IMR-90 (cell line): Measurements from ENCODE around the gene SIM2. TPM values are rescaled to one million over a fixed set of nuclear protein-coding genes. Genes with fewer than 3 reads are reported as not detected.

Source experiments
- ATAC-seq: fragments of 200-7000 bp; cut with Tn5 transposase; 2 replicates; pipeline ENCODE4 v1.9.1; 2020; ENCODE audit warnings: low read depth, mild to moderate bottlenecking, moderate library complexity
- BruUV-seq: library from RNA; stranded (reverse); fragments of 400-500 nt; replicated peaks from 2 replicates; lab custom pipeline; 2021; lab: Mats Ljungman, UMichigan
- CTCF ChIA-PET: fragments of 300-600 bp; formaldehyde crosslinking; extraction: SDS; loops from one replicate; lab custom pipeline; 2021; ENCODE audit warnings: antibody characterized with exemption; lab: Yijun Ruan, JAX
- POLR2A ChIA-PET: fragments of 300-600 bp; sonication (Branson Sonifier 250); formaldehyde crosslinking; loops from one replicate; lab custom pipeline; 2022; ENCODE audit warnings: antibody characterized with exemption; ENCODE audit not compliant: unreplicated experiment; lab: Charles Lee
- DNase-seq: peaks from one replicate; pipeline ENCODE4 v3.0.0; 2013
- H2AFZ ChIP-seq: replicated peaks from 2 replicates; pipeline ENCODE3; 2013; ENCODE audit warnings: low read length, mild to moderate bottlenecking; ENCODE audit not compliant: poor library complexity
- H2AK5ac ChIP-seq: 2 replicates; pipeline ENCODE4 v1.6.1; 2013; ENCODE audit warnings: low read depth, low read length, inconsistent platforms
- H2AK9ac ChIP-seq: replicated peaks from 2 replicates; pipeline ENCODE3; 2013; ENCODE audit warnings: mild to moderate bottlenecking, low read depth, low read length, moderate library complexity; ENCODE audit not compliant: poor library complexity
- H2BK120ac ChIP-seq: 2 replicates; pipeline ENCODE4 v1.6.1; 2013; ENCODE audit warnings: low read depth, low read length, inconsistent platforms
- H2BK15ac ChIP-seq: 3 replicates; pipeline ENCODE4 v1.6.1; 2013; ENCODE audit warnings: low read depth, low read length, inconsistent platforms
- H2BK20ac ChIP-seq: 2 replicates; pipeline ENCODE4 v1.6.1; 2013; ENCODE audit warnings: low read depth, mild to moderate bottlenecking, inconsistent platforms, low read length, moderate library complexity
- H2BK5ac ChIP-seq: 2 replicates; pipeline ENCODE4 v1.6.1; 2013; ENCODE audit warnings: mild to moderate bottlenecking, low read depth, low read length, inconsistent platforms; ENCODE audit not compliant: poor library complexity, severe bottlenecking
- H3K14ac ChIP-seq: replicated peaks from 2 replicates; pipeline ENCODE4 v1.6.1; 2013; ENCODE audit warnings: low read depth, low read length, inconsistent platforms
- H3K18ac ChIP-seq: 2 replicates; pipeline ENCODE4 v1.6.1; 2013; ENCODE audit warnings: low read depth, low read length, control low read depth
- H3K23ac ChIP-seq: 2 replicates; pipeline ENCODE4 v1.6.1; 2013; ENCODE audit warnings: low read depth, low read length, inconsistent platforms
- H3K27ac ChIP-seq: 2 replicates; pipeline ENCODE4 v1.5.1; 2013; ENCODE audit warnings: mild to moderate bottlenecking, control low read depth, low read length; ENCODE audit not compliant: insufficient read depth
- H3K27me3 ChIP-seq: 2 replicates; pipeline ENCODE4 v1.6.1; 2013; ENCODE audit warnings: low read length; ENCODE audit not compliant: control insufficient read depth, insufficient read depth
- H3K36me3 ChIP-seq: 2 replicates; pipeline ENCODE4 v1.6.1; 2013; ENCODE audit warnings: low read length, mixed read lengths; ENCODE audit not compliant: control insufficient read depth, insufficient read depth
- H3K4ac ChIP-seq: 2 replicates; pipeline ENCODE4 v1.6.1; 2013; ENCODE audit warnings: low read depth, low read length, inconsistent platforms
- H3K4me1 ChIP-seq: 2 replicates; pipeline ENCODE4 v1.6.1; 2013; ENCODE audit warnings: low read length, mixed read lengths; ENCODE audit not compliant: control insufficient read depth, insufficient read depth
- H3K4me2 ChIP-seq: 2 replicates; pipeline ENCODE4 v1.6.1; 2013; ENCODE audit warnings: low read depth, mild to moderate bottlenecking, control low read depth, low read length, moderate library complexity
- H3K4me3 ChIP-seq: 2 replicates; pipeline ENCODE4 v1.5.1; 2013; ENCODE audit warnings: low read depth, mild to moderate bottlenecking, control low read depth, low read length, moderate library complexity; ENCODE audit not compliant: insufficient read depth
- H3K56ac ChIP-seq: 2 replicates; pipeline ENCODE4 v1.6.1; 2013; ENCODE audit warnings: low read length, inconsistent platforms; ENCODE audit not compliant: insufficient read depth; ENCODE audit errors: extremely low read depth
- H3K79me1 ChIP-seq, 2 experiments: 2 replicates each; pipeline ENCODE4 v1.6.1; 2013; ENCODE audit warnings: low read length in 2 of 2, inconsistent platforms in 1 of 2, low read depth in 1 of 2
- H3K9ac ChIP-seq: 2 replicates; pipeline ENCODE4 v1.6.1; 2013; ENCODE audit warnings: low read depth, low read length, control low read depth
- H3K9me1 ChIP-seq: 2 replicates; pipeline ENCODE4 v1.6.1; 2013; ENCODE audit warnings: low read length, inconsistent platforms; ENCODE audit not compliant: insufficient read depth
- H3K9me3 ChIP-seq: 2 replicates; pipeline ENCODE4 v1.6.1; 2013; ENCODE audit warnings: low read length; ENCODE audit not compliant: control insufficient read depth, insufficient read depth
- H4K20me1 ChIP-seq: 2 replicates; pipeline ENCODE4 v1.6.1; 2013; ENCODE audit warnings: low read length, inconsistent platforms; ENCODE audit not compliant: insufficient read depth
- H4K5ac ChIP-seq: 2 replicates; pipeline ENCODE4 v1.6.1; 2013; ENCODE audit warnings: mild to moderate bottlenecking, low read depth, low read length, control low read depth
- H4K8ac ChIP-seq, 2 experiments: 2 replicates each; pipeline ENCODE4 v1.6.1; 2013; ENCODE audit warnings: low read depth in 2 of 2, low read length in 2 of 2, control low read depth in 1 of 2, inconsistent platforms in 1 of 2
- H4K91ac ChIP-seq: 2 replicates; pipeline ENCODE4 v1.6.1; 2013; ENCODE audit warnings: low read depth, low read length, inconsistent platforms; ENCODE audit not compliant: insufficient read depth
- BHLHE40 ChIP-seq: fragments of 150-350 bp; IDR thresholded peaks from 2 replicates; pipeline ENCODE4 v1.6.1; 2016; ENCODE audit warnings: mild to moderate bottlenecking, low read depth, low read length
- CEBPB ChIP-seq: IDR thresholded peaks from 2 replicates; pipeline ENCODE4 v1.6.1; 2012; ENCODE audit warnings: low read depth, low read length, improper control_type of control experiment
- CHD1 ChIP-seq: IDR thresholded peaks from 2 replicates; pipeline ENCODE4 v1.6.1; 2012; ENCODE audit warnings: low read depth, low read length, improper control_type of control experiment
- CTCF ChIP-seq: conservative IDR thresholded peaks from 2 replicates; pipeline ENCODE4 v1.5.1; 2012; ENCODE audit warnings: mild to moderate bottlenecking, low read depth, low read length, improper control_type of control experiment
- FOS ChIP-seq: fragments of 150-350 bp; IDR thresholded peaks from 2 replicates; pipeline ENCODE4 v1.6.1; 2016; ENCODE audit warnings: low read depth, low read length
- MAFK ChIP-seq: IDR thresholded peaks from 2 replicates; pipeline ENCODE4 v1.6.1; 2012; ENCODE audit warnings: low read depth, low read length, improper control_type of control experiment
- MAZ ChIP-seq: IDR thresholded peaks from 2 replicates; pipeline ENCODE4 v1.6.1; 2012; ENCODE audit warnings: low read depth, mild to moderate bottlenecking, low read length, improper control_type of control experiment, moderate library complexity, borderline replicate concordance
- MXI1 ChIP-seq: IDR thresholded peaks from 2 replicates; pipeline ENCODE4 v1.6.1; 2012; ENCODE audit warnings: low read depth, mild to moderate bottlenecking, low read length, moderate library complexity, borderline replicate concordance
- NFE2L2 ChIP-seq: fragments of 150-350 bp; IDR thresholded peaks from 2 replicates; pipeline ENCODE4 v1.6.1; 2016; ENCODE audit warnings: low read depth, mild to moderate bottlenecking, low read length
- POLR2A ChIP-seq: IDR thresholded peaks from 2 replicates; pipeline ENCODE4 v1.6.1; 2012; ENCODE audit warnings: mild to moderate bottlenecking, low read depth, low read length
- RAD21 ChIP-seq: IDR thresholded peaks from 2 replicates; pipeline ENCODE4 v1.6.1; 2012; ENCODE audit warnings: low read length, improper control_type of control experiment
- RCOR1 ChIP-seq: IDR thresholded peaks from 2 replicates; pipeline ENCODE4 v1.6.1; 2012; ENCODE audit warnings: mild to moderate bottlenecking, low read length, improper control_type of control experiment; ENCODE audit not compliant: insufficient replicate concordance
- RFX5 ChIP-seq: IDR thresholded peaks from 2 replicates; pipeline ENCODE4 v1.8.0; 2012; ENCODE audit warnings: low read depth, mild to moderate bottlenecking, low read length, moderate library complexity
- SMC3 ChIP-seq: fragments of 150-350 bp; IDR thresholded peaks from 2 replicates; pipeline ENCODE4 v1.6.1; 2016; ENCODE audit warnings: low read depth, mild to moderate bottlenecking, antibody characterized with exemption, low read length, moderate library complexity
- WGBS, 2 experiments: methylation state at CpG; one replicate each; pipeline versions ENCODE4 v1.1.5 to v1.1.7; 2013; ENCODE audit warnings: missing lambda C conversion rate in 2 of 2; ENCODE audit not compliant: insufficient read length in 1 of 2; ENCODE audit errors: extremely low coverage in 2 of 2; 5-methylcytosine and 5-hydroxymethylcytosine counted together
- dilution Hi-C: fragments of 300-500 bp; cut with HindIII; formaldehyde crosslinking; loops from one replicate; pipeline ENCODE4 v1.14.3; 2018; ENCODE audit warnings: low sequenced_read_pairs; ENCODE audit not compliant: unreplicated experiment
- in situ Hi-C: fragments of 300-500 bp; cut with MboI; formaldehyde crosslinking; loops from 3 replicates; pipeline ENCODE4 v1.14.3; 2019; ENCODE audit warnings: low sequenced_read_pairs, inconsistent platforms, mixed read lengths
- intact Hi-C: fragments of 100-400 bp; cut with micrococcal nuclease; formaldehyde crosslinking; loops from 2 replicates; pipeline ENCODE4 v1.10.0; 2022
- polyA plus RNA-seq, 3 experiments: library from polyadenylated mRNA; depleted of rRNA; stranded (reverse); fragments of >200 nt; gene quantifications; 2 replicates each; pipeline ENCODE4 v1.2.3, GENCODE V29; 2012; ENCODE audit warnings: low replicate concordance in 1 of 3
- total RNA-seq: library from RNA; depleted of rRNA; stranded (reverse); fragments of >200 nt; gene quantifications from 2 replicates; pipeline ENCODE4 v1.2.3, GENCODE V29; 2012
- TF ChIP-seq, protein P1 (sequence below): fragments of 150-350 bp; IDR thresholded peaks from 2 replicates; pipeline ENCODE4 v1.6.1; 2016; ENCODE audit warnings: low read depth, mild to moderate bottlenecking, low read length, moderate library complexity, borderline replicate concordance
- TF ChIP-seq, protein P2 (sequence below): fragments of 150-350 bp; IDR thresholded peaks from 2 replicates; pipeline ENCODE4 v1.6.1; 2017; ENCODE audit warnings: mild to moderate bottlenecking, antibody characterized with exemption, low read length, low read depth

The SIM2 gene
- total and polyA plus RNA-seq, 2 of the 4 experiments (the other 2 are of a cell fraction): 2.2 to 7.5 TPM

DNA sequence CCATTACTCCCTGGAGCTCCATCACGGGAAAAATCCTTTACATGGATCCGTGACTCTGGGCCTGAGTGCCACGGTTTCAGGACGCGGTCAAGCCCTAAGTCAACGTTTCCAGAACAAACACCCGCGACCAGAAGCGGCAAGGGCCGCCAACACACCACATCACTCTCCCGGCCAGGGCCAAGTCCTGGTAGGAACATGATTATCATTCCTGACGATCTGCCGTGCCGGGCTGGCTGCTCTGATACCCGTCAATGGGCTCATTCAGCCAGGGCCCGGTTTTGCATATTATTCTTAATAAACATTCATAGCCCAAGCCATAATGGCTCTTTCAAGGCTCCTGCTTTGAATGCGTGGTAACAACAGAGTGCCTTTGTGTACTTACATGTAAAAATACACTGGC is 44.6 kb upstream of the SIM2 start:
- Histone ChIP-seq H3K4me1 (no peaks in the 10 kb centered on the region), H3K4me2 (no peak overlapping the region), H2BK120ac (no peak overlapping the region), H4K91ac (no peak overlapping the region), H4K20me1 (no peaks in the 10 kb centered on the region), H2BK5ac (no peak overlapping the region), H3K23ac (no peak overlapping the region), H3K14ac (no peak overlapping the region), H3K9me3 (no peaks in the 10 kb centered on the region), H3K27me3 (peaks cover 15% of the 10 kb centered on the region), H2BK15ac (no peak overlapping the region), H4K8ac (no peak overlapping the region), H3K18ac (no peak overlapping the region), H3K79me1 (no peaks in the 10 kb centered on the region), H2BK20ac (no peak overlapping the region), H2AFZ (no peak overlapping the region), H3K4ac (no peak overlapping the region), H4K5ac (no peak overlapping the region), H3K36me3 (no peaks in the 10 kb centered on the region), H3K27ac (no peak overlapping the region), H2AK5ac (no peak overlapping the region), H3K9ac (no peak overlapping the region), H2AK9ac (no peak overlapping the region), H3K9me1 (no peaks in the 10 kb centered on the region), H3K4me3 (no peak overlapping the region), H3K56ac (no peak overlapping the region)
- intact Hi-C loops (no loop called here), dilution Hi-C loops (no loop called here), in situ Hi-C loops (no loop called here)
- no peak for ATAC-seq
- WGBS, 2 experiments: 70% methylated on average over 8 of the region's 17 CpGs; no CpG with 5 or more reads in 1 of the 2 experiments
- ChIA-PET POLR2A (no interaction called here), CTCF (no interaction called here)
- no peak for DNase-seq
- BruUV-seq: no TSS peak
- TF ChIP-seq, protein P1, sequence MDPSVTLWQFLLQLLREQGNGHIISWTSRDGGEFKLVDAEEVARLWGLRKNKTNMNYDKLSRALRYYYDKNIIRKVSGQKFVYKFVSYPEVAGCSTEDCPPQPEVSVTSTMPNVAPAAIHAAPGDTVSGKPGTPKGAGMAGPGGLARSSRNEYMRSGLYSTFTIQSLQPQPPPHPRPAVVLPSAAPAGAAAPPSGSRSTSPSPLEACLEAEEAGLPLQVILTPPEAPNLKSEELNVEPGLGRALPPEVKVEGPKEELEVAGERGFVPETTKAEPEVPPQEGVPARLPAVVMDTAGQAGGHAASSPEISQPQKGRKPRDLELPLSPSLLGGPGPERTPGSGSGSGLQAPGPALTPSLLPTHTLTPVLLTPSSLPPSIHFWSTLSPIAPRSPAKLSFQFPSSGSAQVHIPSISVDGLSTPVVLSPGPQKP: no peak
- TF ChIP-seq BHLHE40 (no peak), POLR2A (no peak), MAFK (no peak), RAD21 (no peak), MXI1 (no peak), CTCF (no peak), MAZ (no peak), SMC3 (no peak), RFX5 (no peak), RCOR1 (no peak), FOS (no peak), CHD1 (no peak), NFE2L2 (no peak), CEBPB (no peak)
- TF ChIP-seq, protein P2, sequence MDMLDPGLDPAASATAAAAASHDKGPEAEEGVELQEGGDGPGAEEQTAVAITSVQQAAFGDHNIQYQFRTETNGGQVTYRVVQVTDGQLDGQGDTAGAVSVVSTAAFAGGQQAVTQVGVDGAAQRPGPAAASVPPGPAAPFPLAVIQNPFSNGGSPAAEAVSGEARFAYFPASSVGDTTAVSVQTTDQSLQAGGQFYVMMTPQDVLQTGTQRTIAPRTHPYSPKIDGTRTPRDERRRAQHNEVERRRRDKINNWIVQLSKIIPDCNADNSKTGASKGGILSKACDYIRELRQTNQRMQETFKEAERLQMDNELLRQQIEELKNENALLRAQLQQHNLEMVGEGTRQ: no peak
